ENCODE measurements around the gene CBX4.

GRCh38 chr17:79871131-79871530 lies 31.9 kb upstream of the CBX4 start:
- TF ChIP-seq YY1 (IDR thresholded peaks at IDR 0.05; ENCODE audit: insufficient read depth, insufficient read length) (no peak), SUZ12 (IDR thresholded peaks at IDR 0.05; ENCODE audit: extremely low read depth, insufficient read depth, insufficient read length) (no peak), ZNF274 (IDR thresholded peaks at IDR 0.05; ENCODE audit: low read depth, low read length) (no peak)
